ENCODE results near the gene ZNF484.

GRCh38 chr9:92877531-92878430 lies at the start of gene ZNF484:
- no peak for TF ChIP-seq CTCF (IDR thresholded peaks at IDR 0.05; ENCODE audit: insufficient read depth, low read length, poor library complexity, severe bottlenecking)
- no peak for TF ChIP-seq EZH2phosphoT487 (conservative IDR thresholded peaks at IDR 0.05; ENCODE audit: low read length)

Data from SU-DHL-6 (cell line).